Mammary epithelial cell (primary cell): ENCODE results near the gene HNRNPK.

Experiments
- EZH2 ChIP-seq: IDR thresholded peaks from 2 replicates; pipeline ENCODE4 v1.6.1; 2012; ENCODE audit warnings: low read length, inconsistent platforms, borderline replicate concordance
- TF ChIP-seq, protein P1 (sequence below), 2 donors: IDR thresholded peaks in 1 of 2; conservative IDR thresholded peaks in 1 of 2; 2 replicates each; pipeline ENCODE4 v1.5.1; 2011 to 2012; ENCODE audit warnings: inconsistent platforms in 2 of 2, low read length in 2 of 2, mild to moderate bottlenecking in 2 of 2, control low read depth in 1 of 2, low read depth in 1 of 2; ENCODE audit not compliant: insufficient read depth in 1 of 2; ENCODE audit errors: extremely low read depth in 1 of 2

DNA sequence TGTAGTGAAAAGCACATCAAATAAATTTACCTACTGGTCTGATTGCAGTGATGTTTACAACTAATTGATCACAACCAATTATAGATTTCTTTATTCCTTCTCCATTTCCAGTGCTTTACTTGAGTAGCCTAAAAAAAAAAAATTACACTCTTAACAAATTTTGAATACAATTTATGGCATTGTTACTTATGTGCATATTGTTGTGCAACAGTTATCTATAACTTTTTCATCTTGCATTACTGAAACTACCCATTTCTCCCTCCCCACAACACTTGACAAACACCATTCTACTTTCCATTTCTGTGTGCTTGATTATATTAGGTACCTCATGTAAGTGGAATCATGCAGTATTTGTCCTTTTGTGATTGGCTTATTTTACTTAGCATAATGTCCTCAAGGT is 12.9 kb upstream of the HNRNPK start:
- TF ChIP-seq, protein P1, sequence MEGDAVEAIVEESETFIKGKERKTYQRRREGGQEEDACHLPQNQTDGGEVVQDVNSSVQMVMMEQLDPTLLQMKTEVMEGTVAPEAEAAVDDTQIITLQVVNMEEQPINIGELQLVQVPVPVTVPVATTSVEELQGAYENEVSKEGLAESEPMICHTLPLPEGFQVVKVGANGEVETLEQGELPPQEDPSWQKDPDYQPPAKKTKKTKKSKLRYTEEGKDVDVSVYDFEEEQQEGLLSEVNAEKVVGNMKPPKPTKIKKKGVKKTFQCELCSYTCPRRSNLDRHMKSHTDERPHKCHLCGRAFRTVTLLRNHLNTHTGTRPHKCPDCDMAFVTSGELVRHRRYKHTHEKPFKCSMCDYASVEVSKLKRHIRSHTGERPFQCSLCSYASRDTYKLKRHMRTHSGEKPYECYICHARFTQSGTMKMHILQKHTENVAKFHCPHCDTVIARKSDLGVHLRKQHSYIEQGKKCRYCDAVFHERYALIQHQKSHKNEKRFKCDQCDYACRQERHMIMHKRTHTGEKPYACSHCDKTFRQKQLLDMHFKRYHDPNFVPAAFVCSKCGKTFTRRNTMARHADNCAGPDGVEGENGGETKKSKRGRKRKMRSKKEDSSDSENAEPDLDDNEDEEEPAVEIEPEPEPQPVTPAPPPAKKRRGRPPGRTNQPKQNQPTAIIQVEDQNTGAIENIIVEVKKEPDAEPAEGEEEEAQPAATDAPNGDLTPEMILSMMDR (conservative IDR thresholded peaks at IDR 0.05 in 1 of 2, IDR thresholded peaks at IDR 0.05 in 1 of 2; ENCODE audit: extremely low read depth in 1 of 2, insufficient read depth in 1 of 2, low read depth in 1 of 2, low read length in 2 of 2): no peak
- no peak for TF ChIP-seq EZH2
